ENCODE measurements around the gene COPZ2. TPM values are rescaled to one million over a fixed set of nuclear protein-coding genes. Genes with fewer than 3 reads are reported as not detected.

Gene COPZ2
- total RNA-seq, 2 donors from 2014 or later = 18.1 to 18.5 TPM

DNA sequence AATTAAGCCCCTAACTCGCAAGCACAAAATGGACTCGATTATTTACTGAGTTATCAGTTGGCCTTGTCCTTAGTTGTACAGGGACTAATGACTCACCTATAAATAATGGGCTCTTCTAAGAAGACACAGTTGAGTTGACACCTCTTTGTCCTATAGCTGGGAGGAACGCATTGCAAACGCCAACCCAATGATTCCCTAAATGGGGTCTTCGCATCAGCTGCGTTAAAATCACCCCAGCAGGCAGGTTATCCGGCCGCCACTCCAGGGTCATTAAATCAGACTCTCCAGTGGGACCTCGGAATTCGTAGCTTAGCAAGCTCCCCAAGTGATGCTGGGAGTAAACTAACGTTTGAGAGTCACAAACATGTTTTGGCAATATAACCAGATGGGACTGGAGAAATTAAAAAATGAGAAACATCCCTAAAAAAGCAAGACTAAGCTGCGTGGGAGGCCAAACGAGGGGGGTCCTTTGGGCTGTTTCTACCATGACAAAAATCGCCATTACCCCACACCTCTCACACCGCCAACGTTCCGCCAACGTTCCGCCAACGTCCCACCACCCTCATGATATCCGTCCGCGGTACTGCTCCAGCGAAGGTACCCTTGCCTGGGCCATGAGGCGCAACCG is 9.6 kb upstream of the COPZ2 start:
- H3K4me3 ChIP-seq = peak overlapping the region; percentile 77 to 92
- peaks cover 33% of the 10 kb centered on the region for H3K4me1 ChIP-seq (replicated peaks)
- intact Hi-C loops (cut with DNase I) = no loop called here
- no peaks in the 10 kb centered on the region for H3K27me3 ChIP-seq (replicated peaks; ENCODE audit: insufficient read depth)
- 6% methylated on average over 26 of the region's 26 CpGs for WGBS
- H3K9me3 ChIP-seq = no peaks in the 10 kb centered on the region
- H3K36me3 ChIP-seq = no peaks in the 10 kb centered on the region
- H3K27ac ChIP-seq = peak overlapping the region; percentile 95 to 98
- DNase-seq (ENCODE audit: low spot score) = no peak
- TF ChIP-seq POLR2AphosphoS5 (IDR thresholded peaks at IDR 0.05) (no peak), CTCF (IDR thresholded peaks at IDR 0.05) (no peak), POLR2A (IDR thresholded peaks at IDR 0.05) (no peak)

- no peak for TF ChIP-seq CTCF (IDR thresholded peaks at IDR 0.05)
- no peak for TF ChIP-seq POLR2AphosphoS5 (IDR thresholded peaks at IDR 0.05)
- no peak for TF ChIP-seq POLR2A (IDR thresholded peaks at IDR 0.05)
- 80% methylated on average over 7 of the region's 7 CpGs for WGBS
- Histone ChIP-seq H3K4me3 (no peak overlapping the region), H3K27me3 (replicated peaks; ENCODE audit: insufficient read depth) (no peaks in the 10 kb centered on the region), H3K9me3 (no peaks in the 10 kb centered on the region), H3K27ac (peak overlapping the region in 1 of 2 donors; percentile 98), H3K4me1 (replicated peaks) (peaks cover 26% of the 10 kb centered on the region), H3K36me3 (no peaks in the 10 kb centered on the region)
- DNase-seq (ENCODE audit: low spot score) = no peak
- intact Hi-C loops (cut with DNase I) = no loop called here
Measured at GRCh38 chr17:48046296-48046695, 8.7 kb upstream of the COPZ2 start.

DNA sequence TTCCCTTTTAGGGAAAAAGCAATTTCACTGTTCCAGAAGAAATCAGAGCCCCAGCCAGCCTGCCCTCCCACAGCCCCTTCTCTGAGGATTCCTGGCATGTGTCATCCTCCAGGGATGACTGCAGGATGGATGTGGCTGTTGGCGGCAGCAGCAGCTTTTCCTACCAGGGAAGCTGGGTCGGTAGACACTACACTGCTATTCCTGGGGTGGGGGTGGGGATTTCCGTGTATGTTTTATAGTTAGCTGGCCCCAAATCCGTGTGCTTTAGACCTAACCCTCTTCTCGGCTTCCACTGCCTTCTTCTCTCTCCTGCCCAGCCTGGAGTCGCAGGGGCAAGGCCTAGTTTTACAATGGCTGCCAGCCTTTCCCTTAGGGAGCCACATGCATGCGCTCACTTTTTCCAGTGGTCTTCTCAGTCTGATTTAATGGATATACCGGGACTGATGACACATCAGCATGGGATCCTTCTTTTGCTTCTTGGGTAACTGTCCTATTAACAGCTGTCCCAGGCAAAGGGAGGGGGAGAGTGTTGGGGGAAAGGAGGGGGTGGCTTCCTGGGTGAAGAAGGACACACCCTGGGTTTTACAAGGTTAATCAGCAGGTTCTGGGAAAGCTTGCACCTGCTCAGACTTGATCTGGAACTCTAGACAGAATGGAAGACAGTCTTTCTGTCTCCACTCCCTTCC is 7.9 kb upstream of the COPZ2 start:
- peak; percentile 65 for DNase-seq (ENCODE audit: low spot score)
- TF ChIP-seq POLR2AphosphoS5 (IDR thresholded peaks at IDR 0.05) (peak; percentile 76), CTCF (IDR thresholded peaks at IDR 0.05) (no peak), POLR2A (IDR thresholded peaks at IDR 0.05) (peak; percentile 46)
- H3K36me3 ChIP-seq = no peaks in the 10 kb centered on the region
- intact Hi-C loops (cut with DNase I) = no loop called here
- no peaks in the 10 kb centered on the region for H3K9me3 ChIP-seq
- no peak overlapping the region for H3K4me3 ChIP-seq
- WGBS = 27% methylated on average over 7 of the region's 8 CpGs
- H3K27ac ChIP-seq = peak overlapping the region in 1 of 2 donors; percentile 98
- peaks cover 19% of the 10 kb centered on the region for H3K4me1 ChIP-seq (replicated peaks)
- no peaks in the 10 kb centered on the region for H3K27me3 ChIP-seq (replicated peaks; ENCODE audit: insufficient read depth)

DNA sequence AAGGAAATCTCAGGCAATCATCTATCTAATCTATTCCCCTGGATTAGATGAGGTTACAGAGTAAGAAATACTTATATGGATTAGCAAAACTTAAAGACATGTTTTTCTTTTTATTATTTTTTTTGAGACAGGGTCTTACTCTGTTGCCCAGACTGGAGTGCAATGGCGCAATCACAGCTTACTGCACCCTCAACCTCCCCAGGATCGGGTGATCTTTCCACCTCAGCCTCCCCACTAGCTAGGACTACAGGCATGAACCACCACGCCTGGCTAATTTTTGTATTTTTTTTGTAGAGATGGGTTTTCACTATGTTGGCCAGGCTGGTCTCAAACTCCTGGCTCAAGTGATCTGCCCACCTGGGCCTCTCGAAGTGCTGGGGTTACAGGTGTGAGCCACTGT is 7.3 kb upstream of the COPZ2 start:
- peaks cover 13% of the 10 kb centered on the region for H3K4me1 ChIP-seq (replicated peaks)
- DNase-seq (ENCODE audit: low spot score) = no peak
- intact Hi-C loops (cut with DNase I) = no loop called here
- no peaks in the 10 kb centered on the region for H3K9me3 ChIP-seq
- 91% methylated on average over 4 of the region's 4 CpGs for WGBS
- no peak overlapping the region for H3K27ac ChIP-seq
- H3K27me3 ChIP-seq (replicated peaks; ENCODE audit: insufficient read depth) = no peaks in the 10 kb centered on the region
- H3K4me3 ChIP-seq = no peak overlapping the region
- TF ChIP-seq POLR2A (IDR thresholded peaks at IDR 0.05) = no peak
- no peak for TF ChIP-seq CTCF (IDR thresholded peaks at IDR 0.05)
- TF ChIP-seq POLR2AphosphoS5 (IDR thresholded peaks at IDR 0.05) = no peak
- no peaks in the 10 kb centered on the region for H3K36me3 ChIP-seq

DNA sequence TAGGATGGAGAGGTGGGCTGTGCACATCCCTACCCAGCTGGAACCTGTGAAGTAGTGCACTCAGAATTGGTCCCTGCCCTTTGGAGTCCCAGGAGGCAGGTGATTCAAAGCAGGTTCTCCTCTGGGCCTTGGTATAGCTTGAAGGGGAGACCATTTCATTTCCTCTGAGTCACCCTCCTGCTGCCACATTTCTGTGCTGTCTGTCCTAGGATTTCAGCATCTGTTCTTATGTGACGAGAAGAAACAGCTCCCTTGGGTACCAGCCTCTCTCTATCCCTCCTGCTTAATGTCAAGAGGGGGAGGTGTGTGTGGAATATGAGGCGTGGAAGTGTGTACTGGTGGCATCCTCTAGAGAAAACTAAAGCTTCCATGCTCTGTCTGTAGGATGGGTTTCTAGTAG is 5.6 kb upstream of the COPZ2 start:
- WGBS = 89% methylated on average over 2 of the region's 2 CpGs
- no peak for DNase-seq (ENCODE audit: low spot score)
- no peaks in the 10 kb centered on the region for H3K36me3 ChIP-seq
- no peak overlapping the region for H3K27ac ChIP-seq
- H3K27me3 ChIP-seq (replicated peaks; ENCODE audit: insufficient read depth) = no peaks in the 10 kb centered on the region
- no peak for TF ChIP-seq POLR2AphosphoS5 (IDR thresholded peaks at IDR 0.05)
- no peak for TF ChIP-seq CTCF (IDR thresholded peaks at IDR 0.05)
- no peak for TF ChIP-seq POLR2A (IDR thresholded peaks at IDR 0.05)
- intact Hi-C loops (cut with DNase I) = no loop called here
- no peak overlapping the region for H3K4me3 ChIP-seq
- no peaks in the 10 kb centered on the region for H3K9me3 ChIP-seq
- H3K4me1 ChIP-seq (replicated peaks) = peaks cover 9% of the 10 kb centered on the region
